Measurements from ENCODE around the gene ZBTB25.
A peak's percentile ranks its signal among the peaks of the same experiment; 100 is the strongest.

The ZBTB25 gene

DNA sequence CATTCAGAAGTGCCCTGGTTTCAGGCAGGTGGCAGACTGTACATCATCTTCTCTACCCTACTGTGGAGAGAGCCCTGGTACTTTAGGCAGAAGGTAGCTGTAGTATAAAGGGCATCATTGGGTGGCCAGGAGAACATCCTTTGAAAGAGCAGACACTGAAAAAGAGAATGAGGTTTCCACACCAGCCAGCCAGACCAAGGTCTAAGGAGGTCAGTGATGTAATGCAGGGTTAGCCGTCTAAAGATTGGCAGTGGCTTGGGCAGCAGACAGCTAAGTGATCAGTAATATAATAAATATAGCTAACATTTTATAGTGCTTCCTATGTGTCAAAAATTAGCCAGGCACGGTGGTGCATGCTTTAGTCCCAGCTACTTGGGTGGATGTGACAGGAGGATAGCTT is 12.0 kb downstream of the ZBTB25 start:
- H2AFZ ChIP-seq (ENCODE audit: low read length): no peak overlapping the region
- TF ChIP-seq, protein P1, sequence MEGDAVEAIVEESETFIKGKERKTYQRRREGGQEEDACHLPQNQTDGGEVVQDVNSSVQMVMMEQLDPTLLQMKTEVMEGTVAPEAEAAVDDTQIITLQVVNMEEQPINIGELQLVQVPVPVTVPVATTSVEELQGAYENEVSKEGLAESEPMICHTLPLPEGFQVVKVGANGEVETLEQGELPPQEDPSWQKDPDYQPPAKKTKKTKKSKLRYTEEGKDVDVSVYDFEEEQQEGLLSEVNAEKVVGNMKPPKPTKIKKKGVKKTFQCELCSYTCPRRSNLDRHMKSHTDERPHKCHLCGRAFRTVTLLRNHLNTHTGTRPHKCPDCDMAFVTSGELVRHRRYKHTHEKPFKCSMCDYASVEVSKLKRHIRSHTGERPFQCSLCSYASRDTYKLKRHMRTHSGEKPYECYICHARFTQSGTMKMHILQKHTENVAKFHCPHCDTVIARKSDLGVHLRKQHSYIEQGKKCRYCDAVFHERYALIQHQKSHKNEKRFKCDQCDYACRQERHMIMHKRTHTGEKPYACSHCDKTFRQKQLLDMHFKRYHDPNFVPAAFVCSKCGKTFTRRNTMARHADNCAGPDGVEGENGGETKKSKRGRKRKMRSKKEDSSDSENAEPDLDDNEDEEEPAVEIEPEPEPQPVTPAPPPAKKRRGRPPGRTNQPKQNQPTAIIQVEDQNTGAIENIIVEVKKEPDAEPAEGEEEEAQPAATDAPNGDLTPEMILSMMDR (IDR thresholded peaks at IDR 0.05; ENCODE audit: low read length): no peak
- TF ChIP-seq EZH2 (IDR thresholded peaks at IDR 0.05; ENCODE audit: borderline replicate concordance, low read length): no peak
- no peak overlapping the region for H3K27ac ChIP-seq (ENCODE audit: low read depth, low read length, poor library complexity, severe bottlenecking)
- no peaks in the 10 kb centered on the region for H4K20me1 ChIP-seq (ENCODE audit: insufficient read depth, low read length)
- peaks cover 62% of the 10 kb centered on the region for H3K36me3 ChIP-seq (ENCODE audit: insufficient read depth, low read length)
- H3K4me1 ChIP-seq (ENCODE audit: insufficient read depth, low read length, severe bottlenecking): no peaks in the 10 kb centered on the region
- H3K9me3 ChIP-seq (ENCODE audit: low read length): no peaks in the 10 kb centered on the region
- H3K4me2 ChIP-seq (ENCODE audit: low read length): no peak overlapping the region
- no peaks in the 10 kb centered on the region for H3F3A ChIP-seq (ENCODE audit: insufficient read depth, low read length)
- H3K9me2 ChIP-seq (ENCODE audit: low read depth, low read length): no peaks in the 10 kb centered on the region
- no peak overlapping the region for H3K4me3 ChIP-seq (ENCODE audit: low read depth, low read length, poor library complexity, severe bottlenecking)
- no peak overlapping the region for H3K9ac ChIP-seq (ENCODE audit: low read length)
- no peaks in the 10 kb centered on the region for H3K27me3 ChIP-seq (ENCODE audit: insufficient read depth, low read length)
- H3K79me2 ChIP-seq (ENCODE audit: insufficient read depth, low read length): peaks cover 1% of the 10 kb centered on the region

DNA sequence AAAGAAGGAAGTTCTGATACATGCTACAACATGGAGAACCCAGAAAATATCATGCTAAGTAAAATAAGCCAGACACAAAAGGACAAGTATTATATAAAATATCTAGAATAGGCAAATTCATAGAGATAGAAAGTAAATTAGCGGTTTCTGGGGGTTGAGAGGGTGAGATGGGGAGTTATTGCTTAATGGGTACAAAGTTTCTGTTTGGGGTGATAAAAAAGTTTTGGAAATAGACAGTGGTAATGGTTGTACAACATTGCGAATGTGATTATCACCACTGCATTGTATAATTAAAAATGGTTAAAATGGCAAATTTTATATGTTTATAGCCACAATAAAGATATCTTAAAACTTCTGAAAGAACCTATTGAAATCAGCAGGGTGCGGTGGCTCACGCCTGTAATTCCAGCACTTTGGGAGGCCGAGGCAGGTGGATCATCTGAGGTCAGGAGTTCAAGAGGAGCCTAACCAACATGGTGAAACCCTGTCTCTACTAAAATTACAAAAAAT is 15.0 kb downstream of the ZBTB25 start:
- no peaks in the 10 kb centered on the region for H3F3A ChIP-seq (ENCODE audit: insufficient read depth, low read length)
- H3K9me3 ChIP-seq (ENCODE audit: low read length): no peaks in the 10 kb centered on the region
- no peaks in the 10 kb centered on the region for H3K27me3 ChIP-seq (ENCODE audit: insufficient read depth, low read length)
- H3K9me2 ChIP-seq (ENCODE audit: low read depth, low read length): no peaks in the 10 kb centered on the region
- H3K36me3 ChIP-seq (ENCODE audit: insufficient read depth, low read length): peaks cover 76% of the 10 kb centered on the region
- no peak overlapping the region for H2AFZ ChIP-seq (ENCODE audit: low read length)
- H3K9ac ChIP-seq (ENCODE audit: low read length): no peak overlapping the region
- no peak for TF ChIP-seq EZH2 (IDR thresholded peaks at IDR 0.05; ENCODE audit: borderline replicate concordance, low read length)
- TF ChIP-seq, protein P1 (IDR thresholded peaks at IDR 0.05; ENCODE audit: low read length): no peak
- H3K79me2 ChIP-seq (ENCODE audit: insufficient read depth, low read length): no peaks in the 10 kb centered on the region
- H4K20me1 ChIP-seq (ENCODE audit: insufficient read depth, low read length): no peaks in the 10 kb centered on the region
- H3K4me3 ChIP-seq (ENCODE audit: low read depth, low read length, poor library complexity, severe bottlenecking): no peak overlapping the region
- H3K4me2 ChIP-seq (ENCODE audit: low read length): no peak overlapping the region
- no peaks in the 10 kb centered on the region for H3K4me1 ChIP-seq (ENCODE audit: insufficient read depth, low read length, severe bottlenecking)
- H3K27ac ChIP-seq (ENCODE audit: low read depth, low read length, poor library complexity, severe bottlenecking): no peak overlapping the region

DNA sequence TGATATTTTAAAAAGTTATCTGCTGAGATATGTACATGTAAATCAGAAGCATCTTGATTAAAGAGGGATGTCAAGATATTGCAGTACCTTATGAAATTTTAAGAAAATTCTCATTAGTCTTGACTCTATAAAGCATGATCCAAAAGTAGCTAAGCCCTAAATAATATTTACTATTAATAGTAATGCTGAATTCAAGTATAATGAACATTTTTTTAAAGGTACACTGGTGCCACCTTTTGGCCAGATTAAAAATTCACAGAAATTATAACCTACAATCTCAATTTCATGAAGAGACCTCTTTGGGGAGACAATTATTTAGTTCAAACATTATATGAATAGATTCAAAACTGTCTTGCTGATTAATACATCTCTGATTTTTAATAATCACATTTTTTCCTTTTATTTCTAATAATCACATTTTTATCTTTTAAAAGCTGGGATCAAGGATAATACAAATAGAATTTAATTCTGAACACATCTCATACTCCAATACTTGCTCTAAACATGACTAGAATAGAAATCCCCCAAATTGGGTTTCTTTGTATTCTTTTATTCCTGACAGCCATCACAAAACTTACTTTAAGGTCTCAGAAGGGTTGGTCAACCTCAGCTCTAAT is 24.9 kb downstream of the ZBTB25 start:
- Histone ChIP-seq H2AFZ (ENCODE audit: low read length) (no peak overlapping the region), H3K4me1 (ENCODE audit: insufficient read depth, low read length, severe bottlenecking) (no peaks in the 10 kb centered on the region), H3K36me3 (ENCODE audit: insufficient read depth, low read length) (peaks cover 16% of the 10 kb centered on the region; the same call in 1 of the 2 replicates), H3K79me2 (ENCODE audit: insufficient read depth, low read length) (no peaks in the 10 kb centered on the region), H3K4me2 (ENCODE audit: low read length) (no peak overlapping the region), H4K20me1 (ENCODE audit: insufficient read depth, low read length) (no peaks in the 10 kb centered on the region), H3K9ac (ENCODE audit: low read length) (no peak overlapping the region), H3K27me3 (ENCODE audit: insufficient read depth, low read length) (no peaks in the 10 kb centered on the region), H3K27ac (ENCODE audit: low read depth, low read length, poor library complexity, severe bottlenecking) (no peak overlapping the region), H3K9me2 (ENCODE audit: low read depth, low read length) (no peaks in the 10 kb centered on the region), H3K9me3 (ENCODE audit: low read length) (no peaks in the 10 kb centered on the region), H3K4me3 (ENCODE audit: low read depth, low read length, poor library complexity, severe bottlenecking) (no peak overlapping the region), H3F3A (ENCODE audit: insufficient read depth, low read length) (no peaks in the 10 kb centered on the region)
- no peak for TF ChIP-seq EZH2 (IDR thresholded peaks at IDR 0.05; ENCODE audit: borderline replicate concordance, low read length)
- TF ChIP-seq, protein P1 (IDR thresholded peaks at IDR 0.05; ENCODE audit: low read length): peak; percentile 55

Measured in OCI-LY1 (cell line).